MM.1S (cell line): ENCODE data around the gene ADGRD1.

Experiments used
- DNase-seq: peaks from one replicate; pipeline ENCODE4 v3.0.0-alpha.2; 2015
- H2AFZ ChIP-seq: fragments of 300-600 bp; sonication (generic); 2 replicates; pipeline ENCODE4 v1.6.0; 2016; ENCODE audit warnings: antibody characterized with exemption, low read length
- H3F3A ChIP-seq: fragments of 300-600 bp; sonication (generic); 2 replicates; pipeline ENCODE4 v1.6.1; 2016; ENCODE audit warnings: mild to moderate bottlenecking, antibody characterized with exemption, low read length, moderate library complexity, mixed read lengths; ENCODE audit not compliant: insufficient read depth
- H3K27ac ChIP-seq: fragments of 300-600 bp; sonication (generic); 2 replicates; pipeline ENCODE4 v1.5.1; 2016; ENCODE audit warnings: mild to moderate bottlenecking, low read length
- H3K27me3 ChIP-seq: fragments of 300-600 bp; sonication (generic); replicated peaks from 2 replicates; pipeline ENCODE4 v1.6.0; 2016; ENCODE audit warnings: low read length; ENCODE audit not compliant: insufficient read depth
- H3K36me3 ChIP-seq: fragments of 300-600 bp; sonication (generic); replicated peaks from 2 replicates; pipeline ENCODE4 v1.6.1; 2016; ENCODE audit warnings: mild to moderate bottlenecking, low read length, mixed read lengths; ENCODE audit not compliant: insufficient read depth
- H3K4me1 ChIP-seq: fragments of 300-600 bp; sonication (generic); 2 replicates; pipeline ENCODE4 v1.6.1; 2016; ENCODE audit warnings: low read length, mixed read lengths
- H3K4me2 ChIP-seq: fragments of 300-600 bp; sonication (generic); 2 replicates; pipeline ENCODE4 v1.6.0; 2016; ENCODE audit warnings: low read depth, low read length
- H3K4me3 ChIP-seq: fragments of 300-600 bp; sonication (generic); 2 replicates; pipeline ENCODE4 v1.5.1; 2016; ENCODE audit warnings: low read length, mixed read lengths
- H3K79me2 ChIP-seq: fragments of 300-600 bp; sonication (generic); 2 replicates; pipeline ENCODE4 v1.6.1; 2016; ENCODE audit warnings: mixed run types, low read length, mixed read lengths
- H3K9ac ChIP-seq: fragments of 300-600 bp; sonication (generic); 2 replicates; pipeline ENCODE4 v1.6.1; 2016; ENCODE audit warnings: low read length, mixed read lengths
- H3K9me2 ChIP-seq: fragments of 300-600 bp; sonication (generic); replicated peaks from 2 replicates; pipeline ENCODE4 v1.6.1; 2016; ENCODE audit warnings: mild to moderate bottlenecking, low read length, mixed read lengths; ENCODE audit not compliant: insufficient read depth
- H3K9me3 ChIP-seq: fragments of 300-600 bp; sonication (generic); replicated peaks from 2 replicates; pipeline ENCODE4 v1.6.1; 2016; ENCODE audit warnings: mild to moderate bottlenecking, low read length, mixed read lengths; ENCODE audit not compliant: insufficient read depth
- H4K20me1 ChIP-seq: fragments of 300-600 bp; sonication (generic); 2 replicates; pipeline ENCODE4 v1.6.1; 2016; ENCODE audit warnings: mild to moderate bottlenecking, low read length, moderate library complexity, mixed read lengths; ENCODE audit not compliant: insufficient read depth
- EZH2 ChIP-seq: fragments of 300-600 bp; sonication (generic); optimal IDR thresholded peaks from 2 replicates; pipeline ENCODE3; 2017; ENCODE audit warnings: low read depth, mild to moderate bottlenecking, antibody characterized with exemption, low read length, mixed read lengths
- EZH2phosphoT487 ChIP-seq: fragments of 300-600 bp; sonication (generic); IDR thresholded peaks from 2 replicates; pipeline ENCODE4 v1.6.1; 2018; ENCODE audit warnings: antibody characterized with exemption, low read length
- TF ChIP-seq, protein P1 (sequence below): fragments of 300-600 bp; sonication (generic); IDR thresholded peaks from 2 replicates; pipeline ENCODE4 v1.5.1; 2016; ENCODE audit warnings: antibody characterized with exemption, low read length, mixed read lengths

ADGRD1 gene

DNA sequence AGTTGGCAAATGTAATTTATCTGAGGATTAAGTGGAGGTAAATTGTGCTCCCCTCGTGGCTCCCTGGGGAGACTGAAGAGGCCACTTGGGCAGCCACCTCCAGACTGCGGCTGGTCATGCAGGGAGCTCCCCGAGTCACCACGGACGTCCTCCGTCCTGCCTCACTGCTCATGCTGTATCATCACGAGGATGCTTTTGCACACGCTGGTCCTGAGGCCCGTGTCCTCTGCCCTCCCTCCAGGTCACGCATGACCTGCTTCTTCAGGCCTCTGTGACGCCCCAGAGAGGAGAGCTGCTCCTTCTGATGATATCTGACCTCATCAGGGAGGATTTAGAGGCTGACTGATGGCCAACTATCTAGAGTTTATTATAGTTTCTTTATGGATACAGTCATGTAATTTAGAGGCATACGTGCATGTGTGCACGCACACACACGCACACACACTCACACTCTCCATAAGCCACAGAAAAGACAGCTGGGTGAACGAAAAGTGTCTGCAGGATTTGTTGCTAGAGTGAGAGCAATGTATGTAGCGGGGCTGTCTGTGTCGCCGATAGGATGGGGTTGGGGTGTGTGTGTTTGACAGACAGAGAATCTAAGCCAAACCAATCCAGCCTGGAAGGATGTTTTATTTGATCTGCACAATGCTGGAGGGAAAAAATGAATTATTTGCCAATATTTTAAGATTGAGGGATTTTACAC, 160.0 kb downstream of the ADGRD1 start:
- DNase-seq, result no peak
- TF ChIP-seq, protein P1, sequence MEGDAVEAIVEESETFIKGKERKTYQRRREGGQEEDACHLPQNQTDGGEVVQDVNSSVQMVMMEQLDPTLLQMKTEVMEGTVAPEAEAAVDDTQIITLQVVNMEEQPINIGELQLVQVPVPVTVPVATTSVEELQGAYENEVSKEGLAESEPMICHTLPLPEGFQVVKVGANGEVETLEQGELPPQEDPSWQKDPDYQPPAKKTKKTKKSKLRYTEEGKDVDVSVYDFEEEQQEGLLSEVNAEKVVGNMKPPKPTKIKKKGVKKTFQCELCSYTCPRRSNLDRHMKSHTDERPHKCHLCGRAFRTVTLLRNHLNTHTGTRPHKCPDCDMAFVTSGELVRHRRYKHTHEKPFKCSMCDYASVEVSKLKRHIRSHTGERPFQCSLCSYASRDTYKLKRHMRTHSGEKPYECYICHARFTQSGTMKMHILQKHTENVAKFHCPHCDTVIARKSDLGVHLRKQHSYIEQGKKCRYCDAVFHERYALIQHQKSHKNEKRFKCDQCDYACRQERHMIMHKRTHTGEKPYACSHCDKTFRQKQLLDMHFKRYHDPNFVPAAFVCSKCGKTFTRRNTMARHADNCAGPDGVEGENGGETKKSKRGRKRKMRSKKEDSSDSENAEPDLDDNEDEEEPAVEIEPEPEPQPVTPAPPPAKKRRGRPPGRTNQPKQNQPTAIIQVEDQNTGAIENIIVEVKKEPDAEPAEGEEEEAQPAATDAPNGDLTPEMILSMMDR, result no peak
- Histone ChIP-seq H3K4me1 (no peaks in the 10 kb centered on the region), H3K9me2 (no peaks in the 10 kb centered on the region), H3K9me3 (no peaks in the 10 kb centered on the region), H2AFZ (no peak overlapping the region), H3K27me3 (peaks cover 18% of the 10 kb centered on the region), H3K4me3 (no peak overlapping the region), H3F3A (no peaks in the 10 kb centered on the region), H3K9ac (no peak overlapping the region), H4K20me1 (no peaks in the 10 kb centered on the region), H3K79me2 (no peaks in the 10 kb centered on the region), H3K4me2 (no peak overlapping the region), H3K27ac (no peak overlapping the region), H3K36me3 (no peaks in the 10 kb centered on the region)

DNA sequence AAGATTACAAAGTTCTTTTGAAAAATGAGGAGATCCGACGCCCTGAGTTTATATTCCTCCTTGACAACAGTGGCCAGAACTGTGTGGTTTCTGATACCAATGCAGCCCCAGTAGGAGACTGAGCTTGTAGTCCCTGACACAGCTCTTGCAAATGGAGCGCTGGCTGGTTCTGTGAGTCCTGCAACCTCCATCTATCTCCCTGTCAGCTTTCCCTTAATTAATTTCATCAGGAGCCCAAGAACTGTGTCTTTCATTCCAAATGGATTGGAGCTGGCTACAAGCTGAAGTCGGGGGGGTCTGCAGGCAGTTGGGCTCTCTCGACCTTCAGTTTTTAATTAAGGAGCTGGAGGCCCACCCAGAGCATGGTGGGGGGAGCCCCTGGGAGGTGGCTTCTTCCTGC, 160.6 kb downstream of the ADGRD1 start:
- no peak overlapping the region for H3K9ac ChIP-seq
- H4K20me1 ChIP-seq, result no peaks in the 10 kb centered on the region
- H3K9me3 ChIP-seq, result no peaks in the 10 kb centered on the region
- H3K4me2 ChIP-seq, result no peak overlapping the region
- H3K79me2 ChIP-seq, result no peaks in the 10 kb centered on the region
- H3K4me1 ChIP-seq, result no peaks in the 10 kb centered on the region
- DNase-seq, result no peak
- H3K27ac ChIP-seq, result no peak overlapping the region
- TF ChIP-seq EZH2 (no peak), EZH2phosphoT487 (no peak)
- TF ChIP-seq, protein P1, result no peak
- no peak overlapping the region for H2AFZ ChIP-seq
- H3K36me3 ChIP-seq, result no peaks in the 10 kb centered on the region
- H3F3A ChIP-seq, result no peaks in the 10 kb centered on the region
- no peaks in the 10 kb centered on the region for H3K9me2 ChIP-seq
- H3K4me3 ChIP-seq, result no peak overlapping the region
- peaks cover 18% of the 10 kb centered on the region for H3K27me3 ChIP-seq

DNA sequence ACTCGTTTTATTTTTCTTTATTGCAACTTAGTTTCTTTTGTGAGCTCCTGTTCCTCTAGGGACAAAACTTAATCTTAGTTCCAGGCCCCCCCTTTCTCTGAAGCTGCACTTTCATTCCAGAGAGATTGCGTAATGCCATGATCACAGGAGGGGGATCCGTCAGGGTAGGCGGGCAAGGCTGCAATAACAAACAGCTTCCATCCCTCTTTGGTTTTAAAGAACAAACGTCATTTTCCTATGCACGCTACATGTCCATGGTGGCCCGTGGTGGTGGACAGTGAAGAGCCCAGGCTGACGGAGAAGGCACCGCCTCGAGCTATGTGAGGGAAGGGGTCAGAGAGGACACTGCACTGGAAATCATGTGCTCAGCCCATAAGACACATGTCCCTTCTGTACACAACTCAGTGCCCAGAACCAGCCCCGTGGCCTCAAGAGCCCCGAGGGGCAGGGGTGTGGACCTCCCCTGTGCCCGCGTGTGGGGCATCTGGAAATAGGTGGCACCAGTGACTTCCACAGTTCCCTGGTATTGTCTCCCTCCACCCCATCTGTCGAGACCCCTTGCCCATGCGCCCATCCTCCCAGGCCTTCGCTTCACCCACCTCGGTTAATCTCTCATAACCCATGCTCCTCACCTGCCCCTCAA, 161.4 kb downstream of the ADGRD1 start:
- Histone ChIP-seq H3K79me2 (no peaks in the 10 kb centered on the region), H3K4me1 (no peaks in the 10 kb centered on the region), H3K36me3 (no peaks in the 10 kb centered on the region), H3F3A (no peaks in the 10 kb centered on the region), H3K4me3 (no peak overlapping the region), H4K20me1 (no peaks in the 10 kb centered on the region), H3K27ac (no peak overlapping the region), H3K9me3 (no peaks in the 10 kb centered on the region), H3K9ac (no peak overlapping the region), H3K27me3 (peaks cover 18% of the 10 kb centered on the region), H3K4me2 (no peak overlapping the region), H3K9me2 (no peaks in the 10 kb centered on the region), H2AFZ (no peak overlapping the region)
- no peak for DNase-seq
- no peak for TF ChIP-seq EZH2
- TF ChIP-seq, protein P1, result no peak
- no peak for TF ChIP-seq EZH2phosphoT487
